ENCODE results near the gene ARNT2. TPM values are rescaled to one million over a fixed set of nuclear protein-coding genes. Genes with fewer than 3 reads are reported as not detected.

Gene ARNT2
- total RNA-seq, 1 experiment from 2014 or later, result 3.6 TPM

DNA sequence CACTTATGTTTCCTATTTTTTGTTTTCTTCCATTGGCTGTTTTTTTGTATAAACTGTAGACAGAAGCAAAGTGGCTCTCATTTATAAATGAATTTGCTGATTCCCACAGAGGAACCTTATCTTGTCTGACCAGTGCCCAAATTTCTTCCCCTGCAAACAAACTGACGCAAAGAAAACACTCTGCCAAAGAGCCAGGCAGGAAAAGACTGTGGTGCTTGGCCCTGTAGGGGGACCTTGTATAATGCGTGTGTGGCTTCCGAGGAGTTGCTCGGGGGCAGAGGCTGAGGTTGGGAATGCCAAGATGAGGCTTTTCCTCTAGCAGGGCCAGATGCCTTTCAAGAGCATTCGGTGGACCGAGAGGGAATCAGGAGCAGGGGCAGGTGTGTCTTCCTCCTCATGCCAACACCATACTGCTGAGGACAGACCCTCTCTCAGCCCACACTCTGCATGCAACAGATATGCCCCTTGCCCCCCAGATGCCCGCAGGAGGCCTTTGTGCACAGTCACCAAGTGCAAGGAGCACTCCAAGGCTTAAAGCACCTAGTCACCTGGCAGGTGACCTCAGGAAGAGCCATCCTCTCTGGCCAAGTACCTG lies 186.7 kb downstream of the ARNT2 start:
- H3K4me1 Mint-ChIP-seq (ENCODE audit: low read depth, unreplicated experiment), result peaks cover 44% of the 10 kb centered on the region
- CTCF ChIA-PET, result no interaction called here
- H3K27me3 Mint-ChIP-seq (ENCODE audit: unreplicated experiment), result no peaks in the 10 kb centered on the region
- TF ChIP-seq, protein P1, sequence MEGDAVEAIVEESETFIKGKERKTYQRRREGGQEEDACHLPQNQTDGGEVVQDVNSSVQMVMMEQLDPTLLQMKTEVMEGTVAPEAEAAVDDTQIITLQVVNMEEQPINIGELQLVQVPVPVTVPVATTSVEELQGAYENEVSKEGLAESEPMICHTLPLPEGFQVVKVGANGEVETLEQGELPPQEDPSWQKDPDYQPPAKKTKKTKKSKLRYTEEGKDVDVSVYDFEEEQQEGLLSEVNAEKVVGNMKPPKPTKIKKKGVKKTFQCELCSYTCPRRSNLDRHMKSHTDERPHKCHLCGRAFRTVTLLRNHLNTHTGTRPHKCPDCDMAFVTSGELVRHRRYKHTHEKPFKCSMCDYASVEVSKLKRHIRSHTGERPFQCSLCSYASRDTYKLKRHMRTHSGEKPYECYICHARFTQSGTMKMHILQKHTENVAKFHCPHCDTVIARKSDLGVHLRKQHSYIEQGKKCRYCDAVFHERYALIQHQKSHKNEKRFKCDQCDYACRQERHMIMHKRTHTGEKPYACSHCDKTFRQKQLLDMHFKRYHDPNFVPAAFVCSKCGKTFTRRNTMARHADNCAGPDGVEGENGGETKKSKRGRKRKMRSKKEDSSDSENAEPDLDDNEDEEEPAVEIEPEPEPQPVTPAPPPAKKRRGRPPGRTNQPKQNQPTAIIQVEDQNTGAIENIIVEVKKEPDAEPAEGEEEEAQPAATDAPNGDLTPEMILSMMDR (IDR thresholded peaks at IDR 0.05; ENCODE audit: unreplicated experiment), result no peak
- H3K36me3 Mint-ChIP-seq (ENCODE audit: insufficient read depth, unreplicated experiment), result peaks cover 17% of the 10 kb centered on the region
- intact Hi-C loops (cut with micrococcal nuclease; ENCODE audit: unreplicated experiment), result no loop called here
- H3K9me3 Mint-ChIP-seq (ENCODE audit: low read depth, unreplicated experiment), result peaks cover 4% of the 10 kb centered on the region
- no peak for DNase-seq
- H3K4me3 Mint-ChIP-seq (ENCODE audit: low read depth, unreplicated experiment), result no peak overlapping the region
- no peak overlapping the region for H3K27ac Mint-ChIP-seq (ENCODE audit: unreplicated experiment)
- BruUV-seq (replicated peaks), result no TSS peak

DNA sequence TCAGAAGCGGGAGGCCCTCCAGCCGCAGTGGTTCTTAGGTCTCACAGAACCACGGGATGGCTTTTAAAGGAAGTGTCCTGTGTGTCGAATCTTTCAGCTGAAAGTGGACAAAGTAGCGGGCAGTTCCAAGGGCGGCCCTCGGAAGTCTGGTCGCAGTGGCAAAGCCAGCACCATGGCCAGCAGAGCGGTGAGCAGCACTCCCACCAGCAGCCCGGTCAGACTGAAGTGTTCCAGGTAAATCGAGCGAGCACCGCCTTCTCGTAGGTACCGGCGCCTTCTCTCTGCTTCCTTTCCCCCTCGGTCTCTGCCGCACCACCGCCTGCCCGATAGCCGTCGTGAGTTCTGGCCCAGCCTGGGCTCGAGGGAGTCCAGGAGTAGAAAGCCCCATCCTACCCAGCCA lies 187.3 kb downstream of the ARNT2 start:
- intact Hi-C loops (cut with micrococcal nuclease; ENCODE audit: unreplicated experiment), result no loop called here
- no peak overlapping the region for H3K4me3 Mint-ChIP-seq (ENCODE audit: low read depth, unreplicated experiment)
- TF ChIP-seq, protein P1 (IDR thresholded peaks at IDR 0.05; ENCODE audit: unreplicated experiment), result no peak
- H3K27ac Mint-ChIP-seq (ENCODE audit: unreplicated experiment), result no peak overlapping the region
- peaks cover 4% of the 10 kb centered on the region for H3K9me3 Mint-ChIP-seq (ENCODE audit: low read depth, unreplicated experiment)
- peaks cover 17% of the 10 kb centered on the region for H3K36me3 Mint-ChIP-seq (ENCODE audit: insufficient read depth, unreplicated experiment)
- DNase-seq, result no peak
- CTCF ChIA-PET, result no interaction called here
- no TSS peak for BruUV-seq (replicated peaks)
- no peaks in the 10 kb centered on the region for H3K27me3 Mint-ChIP-seq (ENCODE audit: unreplicated experiment)
- peaks cover 44% of the 10 kb centered on the region for H3K4me1 Mint-ChIP-seq (ENCODE audit: low read depth, unreplicated experiment)

DNA sequence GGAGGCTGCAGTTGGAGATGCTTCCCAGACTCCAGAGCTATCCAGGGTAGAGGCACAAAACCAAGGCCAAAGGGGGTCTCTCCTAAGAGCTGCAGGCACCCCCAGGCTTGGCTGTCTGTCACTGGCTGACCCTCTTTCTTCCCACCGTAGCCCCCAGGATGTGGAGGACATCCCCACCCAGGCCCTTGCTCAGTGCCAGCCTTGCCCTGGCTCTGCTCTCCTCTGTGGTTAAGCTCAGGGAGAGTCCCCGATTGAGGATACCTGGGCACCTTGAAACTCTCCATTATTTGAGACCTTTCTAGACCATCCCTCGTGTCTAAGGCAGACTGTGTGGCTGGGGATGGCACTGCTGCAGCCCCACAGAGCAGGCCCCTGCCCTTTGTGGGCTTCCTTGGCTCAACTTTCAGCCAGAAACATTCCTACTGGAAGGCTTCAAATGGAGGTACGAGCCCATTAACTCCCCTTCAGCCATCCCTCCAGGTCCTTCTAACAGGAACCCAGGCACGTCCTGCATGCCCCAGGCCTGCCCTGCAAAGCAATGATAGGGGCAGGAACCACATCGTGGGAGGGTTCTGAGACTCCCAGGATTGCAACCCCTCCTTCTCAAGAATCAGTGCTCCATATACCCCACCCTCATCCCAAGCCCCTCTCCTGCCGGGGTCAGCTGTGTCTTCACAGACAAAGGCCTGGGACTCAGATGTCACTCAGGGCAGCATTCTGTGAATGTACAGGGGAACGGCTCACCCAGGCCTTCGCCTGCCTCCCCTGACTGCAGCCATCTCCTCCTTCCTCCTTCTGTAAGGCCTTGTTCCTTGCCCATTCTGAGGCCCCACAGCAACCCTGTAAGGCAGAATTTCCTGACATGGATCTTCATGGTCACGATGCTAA lies 188.0 kb downstream of the ARNT2 start:
- H3K36me3 Mint-ChIP-seq (ENCODE audit: insufficient read depth, unreplicated experiment), result peaks cover 17% of the 10 kb centered on the region
- no peaks in the 10 kb centered on the region for H3K27me3 Mint-ChIP-seq (ENCODE audit: unreplicated experiment)
- H3K27ac Mint-ChIP-seq (ENCODE audit: unreplicated experiment), result no peak overlapping the region
- TF ChIP-seq, protein P1 (IDR thresholded peaks at IDR 0.05; ENCODE audit: unreplicated experiment), result no peak
- peaks cover 50% of the 10 kb centered on the region for H3K4me1 Mint-ChIP-seq (ENCODE audit: low read depth, unreplicated experiment)
- CTCF ChIA-PET, result no interaction called here
- no peak overlapping the region for H3K4me3 Mint-ChIP-seq (ENCODE audit: low read depth, unreplicated experiment)
- intact Hi-C loops (cut with micrococcal nuclease; ENCODE audit: unreplicated experiment), result no loop called here
- peaks cover 4% of the 10 kb centered on the region for H3K9me3 Mint-ChIP-seq (ENCODE audit: low read depth, unreplicated experiment)
- no TSS peak for BruUV-seq (replicated peaks)
- DNase-seq, result no peak

DNA sequence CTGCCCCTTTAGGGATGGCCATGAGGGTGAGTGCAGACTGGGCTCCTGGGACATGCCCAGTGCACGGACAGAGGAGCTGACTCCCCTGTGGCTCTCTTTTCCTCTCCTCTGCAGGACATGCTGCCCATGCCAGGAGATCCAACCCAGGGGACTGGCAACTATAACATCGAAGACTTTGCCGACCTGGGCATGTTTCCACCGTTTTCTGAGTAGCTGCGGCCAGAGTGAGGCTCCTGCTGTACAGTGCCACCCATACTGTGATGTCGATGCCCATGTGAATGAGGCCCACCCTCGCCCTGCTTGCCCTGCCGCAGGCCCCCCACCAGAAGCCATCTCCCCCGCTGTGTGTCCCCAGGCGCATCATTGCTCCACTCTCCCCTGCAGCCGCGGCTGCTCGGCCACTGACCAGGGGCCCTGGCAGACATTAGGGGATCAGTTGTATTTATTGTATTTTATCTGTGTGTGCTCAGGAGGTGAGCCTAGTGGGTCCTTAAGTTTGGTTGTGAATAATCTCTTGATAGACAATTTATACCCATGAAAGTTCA lies 189.4 kb downstream of the ARNT2 start:
- intact Hi-C loops (cut with micrococcal nuclease; ENCODE audit: unreplicated experiment), result no loop called here
- CTCF ChIA-PET, result no interaction called here
- TF ChIP-seq, protein P1 (IDR thresholded peaks at IDR 0.05; ENCODE audit: unreplicated experiment), result no peak
- Mint-ChIP-seq H3K27me3 (ENCODE audit: unreplicated experiment) (no peaks in the 10 kb centered on the region), H3K4me3 (ENCODE audit: low read depth, unreplicated experiment) (no peak overlapping the region), H3K9me3 (ENCODE audit: low read depth, unreplicated experiment) (peaks cover 4% of the 10 kb centered on the region), H3K4me1 (ENCODE audit: low read depth, unreplicated experiment) (peaks cover 40% of the 10 kb centered on the region), H3K27ac (ENCODE audit: unreplicated experiment) (no peak overlapping the region), H3K36me3 (ENCODE audit: insufficient read depth, unreplicated experiment) (peaks cover 12% of the 10 kb centered on the region)
- no peak for DNase-seq
- BruUV-seq (replicated peaks), result no TSS peak

Measured in Calu3 (cell line).